ENCODE results near the gene REC114.
A peak's percentile ranks its signal among the peaks of the same experiment; 100 is the strongest.

REC114 gene

DNA sequence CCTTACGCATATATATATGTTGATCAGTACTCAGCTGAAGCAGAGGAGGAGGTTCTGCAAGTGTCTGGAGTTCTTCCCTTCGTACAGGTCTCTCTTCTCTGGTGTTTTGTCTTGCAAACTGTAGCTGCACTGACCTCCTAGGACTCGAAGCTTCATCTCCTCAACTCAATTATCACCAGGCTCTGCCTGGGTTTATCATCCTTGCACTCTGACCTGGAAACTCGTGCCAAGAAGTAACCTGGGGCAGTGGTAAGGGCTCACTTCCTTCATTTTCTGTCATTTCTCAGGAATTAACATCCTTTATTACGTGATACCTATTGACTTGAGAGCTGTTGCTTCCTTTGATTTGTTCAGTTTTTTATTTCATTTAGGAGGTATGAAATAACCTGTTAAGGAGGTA, 14.4 kb downstream of the REC114 start:
- no peak for DNase-seq

DNA sequence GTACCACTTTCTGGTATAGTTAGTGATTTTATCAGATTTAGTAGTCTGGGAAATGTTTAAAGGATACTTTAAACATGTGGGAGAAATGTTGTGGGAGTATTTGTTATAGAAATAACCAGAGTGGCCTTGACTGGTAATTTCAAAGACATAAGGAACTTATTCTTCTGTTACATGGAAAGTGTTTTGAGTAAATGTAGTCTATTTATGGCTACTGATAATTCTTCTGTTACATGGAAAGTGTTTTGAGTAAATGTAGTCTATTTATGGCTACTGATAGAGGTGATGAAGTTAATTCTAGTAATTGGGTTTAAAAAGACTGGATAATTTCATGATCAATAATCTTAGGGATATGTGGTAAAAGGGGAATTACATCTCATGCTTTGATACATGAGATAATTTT, 17.7 kb downstream of the REC114 start:
- DNase-seq = no peak

DNA sequence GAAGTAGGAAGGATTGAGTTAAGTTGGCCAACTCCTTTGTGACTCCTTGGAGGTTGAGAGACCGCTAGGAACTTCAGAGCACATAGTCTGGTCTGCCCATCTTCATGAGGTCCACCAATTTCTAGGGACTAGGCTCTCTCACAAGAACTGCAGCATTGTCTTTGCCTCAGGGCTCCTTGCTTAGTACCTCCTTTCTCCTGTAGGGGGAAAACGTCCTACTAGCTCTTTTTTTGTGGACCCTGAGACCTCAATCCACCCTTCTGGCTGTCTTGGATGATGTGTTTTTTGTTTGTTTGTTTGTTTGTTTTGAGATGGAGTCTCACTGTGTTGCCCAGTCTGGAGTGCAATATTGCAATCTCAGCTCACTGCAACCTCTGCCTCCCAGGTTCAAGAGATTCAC, 21.6 kb downstream of the REC114 start:
- DNase-seq = no peak

DNA sequence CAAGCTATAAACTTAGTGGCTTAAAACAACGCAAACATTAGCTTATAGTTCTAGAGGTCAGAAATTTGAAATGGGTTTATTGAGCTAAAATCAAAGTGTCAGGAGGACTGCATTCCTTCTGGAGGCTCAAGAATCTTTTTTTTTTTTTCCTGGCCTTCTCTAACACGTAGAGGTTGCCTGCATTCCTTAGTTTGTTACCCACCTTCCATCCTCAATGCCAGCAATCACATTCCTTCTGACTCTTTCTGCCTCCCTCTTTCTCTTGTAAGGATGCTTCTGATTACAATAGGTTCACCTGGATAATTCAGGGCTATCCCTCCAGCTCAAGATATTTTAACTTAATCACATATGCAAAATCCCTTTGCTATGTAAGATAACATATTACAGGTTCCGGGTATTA, 24.8 kb downstream of the REC114 start:
- DNase-seq = no peak

DNA sequence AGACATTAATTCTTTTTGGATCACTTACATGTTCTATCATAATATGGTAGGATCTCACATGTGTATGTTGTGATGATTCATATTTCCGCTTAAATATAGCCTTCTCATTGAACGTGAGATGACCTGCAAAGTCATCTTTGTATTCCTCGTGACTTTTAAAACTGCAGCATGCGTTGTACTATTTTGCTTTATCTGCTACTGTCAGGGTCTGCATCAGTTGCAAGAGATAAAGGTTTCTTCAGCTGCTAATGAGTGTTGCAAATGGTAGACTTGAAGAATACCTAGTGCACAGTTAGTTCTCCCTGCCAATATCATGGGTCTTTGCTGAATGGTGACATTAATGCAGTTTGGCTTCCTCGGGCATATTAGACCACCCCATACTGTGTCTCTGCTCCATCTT, 31.8 kb downstream of the REC114 start:
- no peak for DNase-seq

DNA sequence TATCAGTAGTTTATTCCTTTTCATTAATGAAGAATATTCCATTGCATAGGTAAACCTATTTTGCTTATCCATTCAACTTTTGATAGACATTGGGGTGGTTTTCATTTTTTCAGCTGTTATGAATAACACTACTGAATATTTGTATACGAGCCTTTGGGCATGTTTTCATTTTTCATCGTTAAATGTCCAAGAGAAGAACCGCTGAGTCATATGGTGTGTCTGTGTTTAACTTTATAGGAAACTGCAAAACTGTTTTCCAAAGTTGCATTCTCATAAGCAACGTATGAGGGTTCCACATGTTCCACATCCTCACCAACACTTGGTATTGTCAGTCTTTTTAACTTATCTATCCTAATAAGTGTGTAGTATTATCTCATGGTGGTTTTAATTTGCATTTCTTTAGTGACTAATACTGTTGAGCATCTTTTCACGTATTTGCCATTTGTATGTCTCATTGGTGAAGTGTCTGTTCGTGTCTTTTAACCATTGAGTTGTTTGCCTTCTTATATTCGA, 33.8 kb downstream of the REC114 start:
- DNase-seq = no peak

DNA sequence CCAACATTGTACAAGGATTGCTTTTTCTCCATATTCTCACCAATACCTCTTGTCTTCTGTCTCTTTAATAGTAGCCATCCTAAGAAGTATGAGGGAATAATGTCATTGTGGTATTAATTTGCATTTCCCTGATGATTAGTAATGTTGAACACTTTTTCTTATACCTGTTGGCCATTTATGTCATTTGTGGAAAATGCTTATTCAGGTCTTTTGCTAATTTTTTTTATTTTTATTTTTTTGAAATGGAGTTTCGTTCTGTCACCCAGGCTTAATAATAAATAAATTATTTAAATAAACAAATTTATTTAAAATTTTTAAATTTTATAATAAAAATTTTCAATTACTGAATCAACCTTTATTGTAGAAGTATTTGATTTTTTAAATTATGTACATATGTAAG, 37.1 kb downstream of the REC114 start:
- no peak for DNase-seq

DNA sequence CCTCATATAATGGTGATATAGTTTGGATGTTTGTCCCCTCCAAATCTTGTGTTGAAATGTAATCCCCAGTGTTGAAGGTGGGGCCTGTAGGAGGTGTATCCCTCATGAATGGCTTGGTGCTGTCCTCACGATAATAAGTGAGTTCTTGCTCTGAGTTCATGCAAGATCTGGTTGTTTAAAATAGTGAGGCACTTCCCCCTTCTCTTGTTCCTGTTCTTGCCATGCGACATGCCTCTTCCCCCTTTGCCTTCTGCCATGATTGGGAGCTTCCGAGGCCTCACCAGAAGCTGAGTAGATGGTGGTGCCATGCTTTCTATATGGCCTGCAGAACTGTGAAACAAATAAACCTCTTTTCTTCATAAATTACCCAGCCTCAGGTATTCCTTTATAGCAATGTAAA, 39.2 kb downstream of the REC114 start:
- DNase-seq = peak; percentile 60 to 69

DNA sequence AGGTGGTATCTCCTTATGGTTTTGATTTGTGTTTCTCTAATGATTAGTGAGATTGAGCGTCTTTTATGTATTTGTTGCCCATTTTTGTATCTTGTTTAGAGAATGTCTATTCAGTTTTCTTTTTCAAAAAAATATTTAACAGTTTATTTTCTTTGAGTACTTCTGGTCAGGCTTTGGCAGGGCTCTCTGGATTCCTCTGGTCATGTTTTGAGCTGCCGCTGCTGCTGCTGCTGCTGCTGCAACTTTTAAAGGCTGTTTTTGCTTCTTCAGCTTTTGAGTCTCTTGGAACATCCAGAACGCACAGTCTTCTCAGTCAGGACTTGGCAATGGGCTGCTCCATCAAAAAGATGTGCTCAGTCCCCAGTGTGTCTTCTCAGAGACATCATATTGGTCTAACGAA, 40.1 kb downstream of the REC114 start:
- no peak for DNase-seq

DNA sequence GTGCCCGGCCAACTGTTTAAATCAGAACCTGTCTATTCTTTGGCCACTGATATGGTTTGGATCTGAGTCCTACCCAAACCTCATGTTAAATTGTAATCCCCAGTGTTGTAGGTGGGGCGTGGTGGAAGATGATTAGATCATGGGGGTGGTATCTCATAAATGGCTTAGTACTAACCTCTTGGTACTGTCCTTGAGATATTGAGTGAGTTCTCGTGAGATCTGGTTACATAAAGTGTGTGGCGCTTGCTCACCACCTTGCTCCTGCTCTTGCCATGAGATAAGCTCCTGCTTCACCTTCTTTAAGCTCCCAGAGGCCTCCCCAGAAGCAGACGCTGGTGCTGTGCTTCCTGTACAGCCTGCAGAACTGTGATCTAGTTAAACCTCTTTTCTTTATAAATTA, 42.4 kb downstream of the REC114 start:
- no peak for DNase-seq

DNA sequence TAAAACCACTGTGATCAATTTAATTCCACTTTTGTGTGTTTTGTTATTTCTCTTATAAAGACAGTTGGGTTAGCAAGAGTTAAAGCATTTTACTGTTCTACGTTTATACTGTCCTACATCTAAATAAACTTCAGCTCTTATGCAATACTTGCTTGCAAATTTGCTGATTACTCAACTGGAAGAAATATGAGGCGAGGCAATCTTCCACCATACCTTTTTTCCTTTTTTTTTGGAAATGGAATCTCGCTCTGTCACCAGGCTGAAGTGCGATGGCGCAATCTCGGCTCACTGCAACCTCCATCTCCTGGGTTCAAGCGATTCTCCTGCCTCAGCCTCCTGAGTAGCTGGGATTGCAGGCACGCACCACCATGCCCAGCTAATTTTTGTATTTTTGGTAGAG, 42.9 kb downstream of the REC114 start:
- peak in 1 of 2 donors; percentile 37 for DNase-seq

DNA sequence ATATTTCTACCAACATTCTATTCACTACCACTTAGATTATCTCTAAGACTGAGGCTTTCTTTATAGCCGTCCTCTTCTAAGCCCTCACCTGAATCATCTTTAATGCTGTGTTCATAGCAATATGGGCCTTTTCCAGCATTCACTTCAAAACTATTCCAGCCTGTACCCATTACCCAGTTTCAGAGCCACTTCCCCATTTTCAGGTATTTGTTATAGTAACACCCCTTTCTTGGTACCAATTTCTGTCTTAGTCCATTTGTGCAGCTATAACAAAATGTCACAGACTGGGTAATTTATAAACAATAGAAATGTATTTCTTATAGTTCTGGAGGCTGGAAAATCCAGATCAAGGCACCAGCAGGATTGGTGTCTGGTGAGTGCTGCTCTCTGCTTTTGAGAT, 45.7 kb downstream of the REC114 start:
- no peak for DNase-seq

DNA sequence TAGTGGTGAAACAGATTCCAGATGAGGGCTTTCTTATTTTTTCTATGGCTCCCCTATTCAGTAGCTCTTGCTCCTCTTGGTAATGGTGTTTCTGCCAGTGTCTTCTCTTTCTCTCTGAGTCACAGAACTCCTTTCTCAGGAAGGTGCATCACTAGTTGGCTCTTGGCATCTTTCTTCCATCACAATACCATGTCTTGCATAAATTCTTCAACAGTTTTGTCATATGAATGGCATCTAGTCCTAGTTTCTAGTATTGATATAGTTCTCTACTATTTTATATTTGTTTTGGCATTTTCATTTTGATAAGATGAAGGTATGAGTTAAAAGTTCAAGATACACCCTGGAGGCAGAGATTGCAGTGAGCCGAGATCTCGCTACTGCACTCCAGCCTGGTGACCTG, 51.0 kb downstream of the REC114 start:
- no peak for DNase-seq

DNA sequence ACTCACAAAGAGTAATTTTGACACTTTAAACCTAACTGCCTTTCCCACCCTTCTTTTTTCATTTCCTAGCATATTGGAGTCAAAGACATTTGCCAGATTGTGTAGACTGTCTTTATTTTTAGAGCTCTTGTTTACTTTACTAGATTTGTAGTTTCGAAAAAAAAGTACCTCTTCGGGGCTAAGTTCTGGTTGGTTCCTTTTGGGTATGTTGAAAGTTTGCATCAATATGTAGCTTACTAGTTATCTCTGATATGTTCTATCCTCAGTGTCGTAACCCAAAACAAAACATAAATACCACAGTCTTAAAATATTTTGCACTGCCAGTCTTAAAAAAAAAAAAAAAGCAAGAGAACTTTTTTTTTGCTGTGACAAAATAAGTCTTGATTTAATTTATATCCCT, 52.2 kb downstream of the REC114 start:
- DNase-seq = no peak

DNA sequence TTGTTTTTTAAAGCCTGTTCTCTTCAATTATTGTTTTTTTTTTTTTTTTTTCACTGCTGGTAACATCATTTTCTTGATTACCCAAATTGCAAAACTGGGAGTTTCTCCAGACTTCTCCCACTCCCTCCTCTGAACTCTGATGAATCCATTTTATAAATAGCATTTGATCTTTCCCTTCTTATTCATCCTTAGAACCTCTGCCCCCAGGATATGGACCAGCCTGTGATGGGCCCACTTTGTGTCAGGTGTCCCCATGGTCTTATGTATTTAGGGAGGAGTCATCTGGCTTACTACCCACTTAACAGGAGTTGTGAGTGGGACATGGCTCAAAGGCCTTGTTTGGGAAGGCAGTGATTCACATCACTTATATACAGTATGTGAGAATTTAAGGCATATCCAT, 57.7 kb downstream of the REC114 start:
- no peak for DNase-seq

DNA sequence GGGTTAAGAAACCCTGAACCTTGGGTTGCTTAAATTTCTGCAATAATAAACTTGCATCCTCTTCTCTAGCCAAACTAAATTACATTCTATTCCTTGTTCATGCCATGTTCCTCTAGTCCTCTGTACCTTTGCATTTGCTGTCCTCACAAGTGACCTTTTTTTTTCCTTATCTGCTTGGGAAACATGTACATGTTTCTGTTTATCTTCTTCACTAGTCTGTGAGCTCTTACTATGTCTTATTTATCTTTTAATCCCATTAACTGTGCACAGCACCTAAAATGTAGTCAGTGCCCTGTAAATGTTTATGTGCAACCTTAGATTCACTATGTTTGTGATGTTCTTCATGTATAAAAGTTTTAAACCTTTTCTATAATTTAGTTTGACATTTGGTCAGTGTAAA, 61.9 kb downstream of the REC114 start:
- DNase-seq = no peak

DNA sequence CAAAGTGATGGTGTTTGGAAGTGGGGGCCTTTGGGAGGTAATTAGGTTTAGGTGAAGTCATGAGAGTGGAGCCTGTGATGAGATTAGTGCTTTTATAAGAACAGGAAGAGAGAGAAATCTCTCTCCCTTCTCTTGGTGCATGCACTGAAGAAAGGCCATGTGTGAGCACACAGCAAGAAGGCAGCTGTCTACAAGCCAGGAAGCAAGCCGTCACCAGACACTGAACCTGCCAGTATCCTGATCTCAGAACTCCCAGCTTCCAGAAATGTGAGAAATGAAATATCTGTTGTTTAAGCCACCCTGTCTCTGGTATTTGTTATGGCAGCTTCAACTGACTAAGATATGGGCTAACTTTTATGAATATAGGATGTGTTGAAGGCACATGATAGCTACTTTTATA, 72.6 kb downstream of the REC114 start:
- DNase-seq = no peak

DNA sequence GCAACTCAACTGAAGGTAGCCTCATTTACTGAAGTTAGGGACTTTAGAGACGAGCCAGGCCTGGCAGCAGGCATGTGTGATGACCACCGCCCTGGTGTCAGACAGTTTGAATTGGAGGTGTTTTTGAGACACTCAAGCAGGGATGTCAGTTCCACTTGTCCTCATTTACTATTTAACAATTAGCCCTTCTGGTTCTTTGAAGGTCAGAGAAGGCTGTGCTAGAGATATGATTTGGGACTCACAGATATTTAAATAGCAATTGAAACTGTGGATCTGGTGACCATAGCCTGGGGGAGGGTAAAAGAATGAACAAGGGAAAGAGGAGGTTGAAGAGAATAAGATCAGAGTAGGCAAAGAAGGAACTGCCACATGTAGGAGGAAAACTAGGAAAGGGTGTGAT, 74.6 kb downstream of the REC114 start:
- peak in 1 of 2 donors; percentile 11 for DNase-seq

DNA sequence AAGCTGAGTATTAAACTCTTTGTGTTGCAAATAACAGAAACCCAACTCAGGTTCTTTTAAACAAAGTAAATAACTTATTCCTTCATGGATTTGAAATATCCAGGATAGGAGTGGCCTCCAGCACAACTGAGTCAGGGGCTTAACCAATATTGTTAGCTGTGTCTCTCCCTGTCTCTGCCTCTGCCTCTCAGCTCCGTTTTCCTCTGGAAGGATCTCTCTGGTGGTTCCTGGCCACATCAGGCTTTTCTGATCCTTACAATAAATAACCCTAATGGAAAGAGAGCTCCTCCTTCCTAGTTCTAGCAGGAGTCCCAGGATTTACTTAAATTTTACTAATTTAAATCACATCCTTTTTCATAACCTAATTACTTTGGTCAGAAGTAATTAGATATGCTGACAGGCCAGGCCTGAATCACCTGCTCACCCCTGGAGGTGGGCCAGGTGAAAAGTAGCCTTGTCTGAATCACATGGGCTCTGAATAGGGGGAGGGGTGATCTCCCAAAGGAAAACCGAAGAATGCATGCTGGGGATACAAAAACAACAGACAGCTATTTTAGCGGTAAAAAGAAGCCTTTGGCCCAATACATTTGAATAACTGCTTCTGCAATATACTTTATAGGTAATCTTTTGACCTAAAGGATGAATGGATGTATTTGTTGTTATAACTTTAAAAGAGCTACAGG, 75.4 kb downstream of the REC114 start:
- no peak for DNase-seq

DNA sequence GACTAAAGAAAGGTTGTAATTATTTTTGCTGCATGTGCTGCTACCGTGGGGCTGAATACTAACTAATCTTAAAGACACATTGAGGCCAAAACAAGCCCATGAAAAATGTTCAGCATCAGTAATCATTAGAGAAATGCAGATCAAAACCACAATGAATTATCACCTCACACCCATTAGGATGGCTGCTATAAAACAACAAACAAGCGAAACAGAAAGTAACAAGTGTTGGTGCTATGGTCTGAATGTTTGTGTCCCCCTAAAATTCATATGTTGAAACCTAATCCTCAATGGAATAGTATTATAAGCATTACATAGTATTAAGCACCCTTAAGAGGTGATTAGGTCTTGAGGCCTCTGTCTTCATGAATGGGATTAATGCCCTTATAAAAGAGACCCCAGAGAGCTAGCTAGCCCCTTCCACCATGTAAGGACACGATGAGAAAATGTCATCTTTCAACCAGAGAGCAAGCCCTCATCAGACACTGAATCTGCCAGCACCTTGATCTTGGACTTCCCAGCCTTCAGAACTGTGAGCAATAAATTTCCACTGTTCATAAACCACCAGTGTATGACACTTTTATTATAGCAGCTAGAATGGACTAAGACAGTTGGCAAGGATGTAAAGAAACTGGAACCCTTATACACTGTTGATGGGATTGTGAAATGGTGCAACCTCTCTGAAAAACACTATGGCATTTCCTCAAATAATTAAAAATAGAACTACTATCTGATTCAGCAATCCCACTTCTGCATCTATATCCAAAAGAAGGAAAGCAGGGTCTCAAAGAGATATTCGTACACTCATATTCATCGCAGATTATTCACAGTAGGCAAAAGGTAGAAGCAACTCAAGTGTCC, 76.1 kb downstream of the REC114 start:
- DNase-seq = peak; percentile 18 to 31

DNA sequence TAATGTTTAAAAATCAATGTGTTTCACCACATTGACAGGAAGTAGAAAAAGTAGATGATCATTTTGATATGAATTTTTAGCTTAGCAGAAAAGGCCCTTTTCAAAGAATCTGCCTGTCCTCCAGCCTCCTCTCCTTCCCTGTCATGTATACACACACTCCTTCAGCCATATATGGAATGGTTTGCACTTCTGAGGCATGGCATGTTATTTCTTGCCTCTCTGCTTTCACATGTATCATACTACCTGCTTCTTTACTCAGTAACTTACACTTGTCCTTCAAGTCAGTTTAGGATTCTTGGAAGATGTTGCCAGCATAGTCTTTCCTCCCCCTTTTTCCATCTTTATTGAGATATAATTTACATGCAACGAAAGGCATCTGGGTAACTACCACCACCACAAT, 79.0 kb downstream of the REC114 start:
- DNase-seq = no peak

DNA sequence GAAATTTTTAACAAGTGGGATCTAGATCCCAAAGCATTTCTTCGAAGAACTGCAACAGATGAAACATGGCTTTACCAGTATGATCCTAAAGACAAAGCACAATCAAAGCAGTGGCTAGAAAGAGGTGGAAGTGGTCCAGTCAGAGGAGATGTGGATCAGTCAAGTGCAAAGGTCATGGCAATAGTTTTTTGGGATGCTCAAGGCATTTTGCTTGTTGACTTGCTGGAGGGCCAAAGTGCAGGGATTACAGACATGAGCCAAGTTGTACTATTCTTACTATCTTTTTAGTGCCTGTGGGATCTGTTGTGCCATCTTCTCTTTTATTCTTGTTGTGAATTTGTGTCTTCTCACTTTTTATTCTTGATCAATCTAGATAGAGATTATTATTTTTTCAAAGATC, 82.0 kb downstream of the REC114 start:
- DNase-seq = no peak

DNA sequence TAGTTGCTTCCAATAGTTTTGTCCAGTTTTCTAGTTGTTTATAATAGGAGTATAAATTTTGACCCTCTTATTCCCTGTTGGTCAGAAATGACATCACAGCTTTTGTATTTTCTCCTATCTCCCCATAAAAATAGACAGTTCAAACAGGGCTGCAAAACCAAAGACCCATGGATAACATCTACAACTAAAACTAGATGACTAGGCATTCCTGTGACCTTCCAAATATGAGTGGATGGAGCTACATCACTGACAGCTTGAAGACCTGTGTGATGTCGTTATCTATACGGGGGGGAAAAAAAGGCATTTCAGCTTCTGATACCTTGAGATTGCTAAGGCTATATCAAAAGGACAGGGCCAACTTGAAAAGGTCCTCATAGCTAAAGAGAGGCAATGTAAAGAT, 84.6 kb downstream of the REC114 start:
- DNase-seq = no peak

DNA sequence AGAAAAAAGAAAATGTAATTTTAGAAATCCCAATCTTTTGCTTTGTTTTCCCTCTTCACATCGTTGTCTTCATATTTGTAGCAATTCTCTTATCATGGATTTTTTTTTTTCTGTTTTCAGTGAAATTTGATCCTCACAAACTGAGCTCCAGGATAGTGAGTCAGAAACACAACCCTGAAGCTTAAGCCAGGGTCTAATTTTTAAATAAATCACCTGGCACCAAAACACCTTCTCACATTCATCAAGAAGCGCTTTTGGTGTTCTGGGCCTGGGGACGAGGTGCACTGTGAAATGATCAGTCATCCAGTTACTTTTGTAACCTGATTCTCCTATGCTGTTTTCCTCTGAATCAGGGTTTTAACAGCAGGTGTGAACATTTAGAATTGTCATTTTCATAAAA, 87.7 kb downstream of the REC114 start:
- DNase-seq = no peak

All from inflammatory macrophage (primary cell).